Activated CD8-positive, alpha-beta memory T cell treated with anti-CD3 and anti-CD28 coated beads for 36 hours (primary cell): ENCODE data around the gene PPP3R1. TPM values are rescaled to one million over a fixed set of nuclear protein-coding genes. Genes with fewer than 3 reads are reported as not detected.
"Not testable (repeated sequence)": the region's sequence is repeated elsewhere in the genome, so short reads cannot be mapped to it uniquely, and the experiment has no call there.

ENCODE experiments used
- CTCF ChIA-PET: fragments of 350-600 bp; sonication (Branson Sonifier 250); formaldehyde crosslinking; loops from one replicate; lab custom pipeline; 2021; ENCODE audit warnings: antibody characterized with exemption; lab: Charles Lee
- POLR2A ChIA-PET: fragments of 350-600 bp; sonication (Branson Sonifier 250); formaldehyde crosslinking; loops from one replicate; lab custom pipeline; 2021; ENCODE audit warnings: antibody characterized with exemption; lab: Charles Lee
- total RNA-seq, 2 experiments: library from RNA; stranded (reverse); gene quantifications; one replicate each; pipeline ENCODE4 v1.2.3, GENCODE V29; 2021

The PPP3R1 gene
- total RNA-seq, 2 experiments from 2014 or later = 84.6 to 86.8 TPM

GRCh38 chr2:68175210-68175609 lies 77.1 kb downstream of the PPP3R1 start:
- POLR2A ChIA-PET, CTCF ChIA-PET: not testable (repeated sequence)

DNA sequence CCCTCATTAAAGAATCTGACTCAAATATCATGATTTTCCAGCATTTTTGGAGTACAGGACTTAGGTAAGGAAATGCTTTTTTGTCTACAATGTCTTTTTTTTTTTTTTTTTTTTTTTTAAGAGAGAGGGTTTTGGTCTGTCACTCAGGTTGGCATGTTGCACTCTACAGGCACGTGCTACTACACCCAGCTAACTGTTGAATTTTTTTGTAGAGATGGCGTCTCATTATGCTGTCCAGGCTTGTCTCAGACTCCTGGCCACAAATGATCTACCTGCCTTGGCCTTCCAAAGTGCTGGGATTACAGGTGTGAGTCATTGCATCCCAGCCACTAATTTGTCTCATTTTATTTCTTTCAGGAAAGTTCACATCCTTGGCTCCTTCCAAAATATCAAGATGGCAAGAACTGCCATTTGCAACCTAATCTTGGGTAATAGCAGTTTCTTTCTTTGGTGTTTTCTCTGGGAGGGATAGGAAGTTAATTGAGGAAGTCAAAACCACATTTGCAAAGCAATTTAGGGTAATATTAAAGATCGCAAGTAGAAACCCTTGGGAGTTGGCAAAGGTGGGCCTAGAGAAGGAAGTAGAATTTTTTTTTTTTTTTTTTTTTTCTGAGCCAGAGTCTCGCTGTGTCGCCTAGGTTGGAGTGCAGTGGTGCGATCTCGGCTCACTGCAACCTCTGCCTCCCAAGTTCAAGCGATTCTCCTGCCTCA lies 79.2 kb downstream of the PPP3R1 start:
- ChIA-PET CTCF (no interaction called here), POLR2A (interaction anchor here (0.6 kb wide), 1 partner anchor 12 kb away, joined by 3 read pairs; no protein-coding TSS in a partner anchor)

DNA sequence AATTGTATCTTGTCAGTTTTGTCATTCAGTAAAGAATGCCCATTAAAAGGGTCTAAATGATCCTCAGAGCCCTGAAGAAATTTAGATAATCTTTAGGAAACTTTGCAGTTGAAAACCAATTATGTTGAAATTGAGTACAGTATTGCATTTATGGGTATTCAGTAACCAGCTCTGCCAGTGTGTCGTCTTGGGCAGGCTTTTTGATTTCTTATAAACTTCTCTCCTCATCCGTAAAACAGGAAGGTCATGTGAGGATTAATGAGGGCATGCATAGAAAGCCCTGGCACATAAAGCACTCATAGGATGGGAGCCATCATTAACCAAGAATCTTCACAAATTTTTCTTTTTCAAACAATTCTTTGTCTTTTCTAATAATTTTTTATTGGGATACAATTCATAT lies 79.8 kb downstream of the PPP3R1 start:
- POLR2A ChIA-PET = no interaction called here
- CTCF ChIA-PET = no interaction called here

GRCh38 chr2:68171684-68172083 lies 80.6 kb downstream of the PPP3R1 start:
- ChIA-PET POLR2A (no interaction called here), CTCF (no interaction called here)

GRCh38 chr2:68171146-68171545 lies 81.2 kb downstream of the PPP3R1 start:
- POLR2A ChIA-PET = interaction anchor here (0.6 kb wide), 1 partner anchor 1691 kb away, joined by 6 read pairs; no protein-coding TSS in a partner anchor

DNA sequence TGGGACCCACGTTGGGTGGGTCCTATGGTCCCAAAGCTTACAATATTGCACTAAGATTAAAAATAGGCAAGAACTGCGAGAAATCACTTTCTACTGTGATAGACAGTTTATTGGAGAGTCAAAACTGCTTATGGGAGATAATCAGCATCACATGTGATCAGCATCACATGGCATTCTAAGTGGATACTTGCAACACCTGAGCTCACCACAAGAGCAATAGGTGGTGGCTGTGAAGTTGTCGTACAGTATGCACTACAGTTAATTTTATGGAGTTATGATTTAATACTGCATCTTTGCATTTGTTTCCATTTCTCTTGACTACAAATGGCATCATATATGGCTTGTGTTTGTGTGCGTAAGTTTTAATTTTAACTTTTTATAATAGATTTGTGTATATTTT lies 83.0 kb downstream of the PPP3R1 start:
- ChIA-PET POLR2A (interaction anchor here (1.3 kb wide), 1 partner anchor 84 kb away, joined by 6 read pairs; no protein-coding TSS in a partner anchor), CTCF (interaction anchor here (0.5 to 1.0 kb wide), 2 partner anchors 17 to 1900 kb away, joined by 3 to 4 read pairs; no protein-coding TSS in a partner anchor)

More at GRCh38 chr2:68171146-68171545, 81.2 kb downstream of the PPP3R1 start:
- CTCF ChIA-PET = no interaction called here

GRCh38 chr2:68167186-68167585 lies 85.1 kb downstream of the PPP3R1 start:
- CTCF ChIA-PET = no interaction called here
- POLR2A ChIA-PET = no interaction called here

- ChIA-PET POLR2A (no interaction called here), CTCF (no interaction called here)
Measured at GRCh38 chr2:68163641-68164040, 88.7 kb downstream of the PPP3R1 start.

GRCh38 chr2:68158134-68158447 lies 94.2 kb downstream of the PPP3R1 start:
- CTCF ChIA-PET = no interaction called here
- POLR2A ChIA-PET = interaction anchor here (0.7 to 1.7 kb wide), 2 partner anchors 94 to 208 kb away, joined by 3 to 6 read pairs; partner anchors contain the start of gene PPP3R1

DNA sequence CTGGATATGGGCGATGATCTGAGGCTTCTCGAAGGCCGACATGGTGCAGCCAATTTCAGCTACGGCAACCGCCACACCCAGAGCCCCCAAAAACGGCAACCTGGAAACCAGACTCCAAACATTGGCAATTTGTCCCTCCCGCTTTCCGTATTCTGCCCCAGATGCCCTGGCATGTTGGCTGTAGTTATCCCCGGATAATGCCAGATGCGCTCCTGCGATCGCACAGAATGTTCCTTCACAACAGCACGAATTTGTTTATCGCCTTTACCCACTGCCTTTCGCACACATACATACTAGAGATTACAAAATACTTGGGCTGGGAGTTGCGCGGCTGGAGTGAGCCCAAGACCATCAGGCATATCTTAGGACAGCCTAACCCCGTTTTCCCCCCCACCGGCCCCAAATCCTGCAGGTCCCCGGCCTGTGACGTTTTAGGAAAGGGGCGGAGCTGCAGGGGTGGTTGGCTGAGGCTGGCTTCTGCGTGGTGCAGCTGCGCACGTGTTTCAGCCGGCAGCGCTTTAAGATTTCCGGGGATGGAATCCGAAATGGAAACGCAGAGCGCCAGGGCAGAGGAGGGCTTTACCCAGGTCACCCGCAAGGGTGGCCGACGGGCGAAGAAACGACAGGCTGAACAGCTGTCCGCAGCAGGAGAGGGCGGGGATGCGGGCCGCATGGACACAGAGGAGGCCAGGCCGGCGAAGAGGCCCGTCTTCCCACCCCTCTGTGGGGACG lies 94.8 kb downstream of the PPP3R1 start, which contains the start of gene PNO1:
TSS of gene PNO1 (plus strand) at position 487 of the 732 bp plus-strand sequence. CDS start at position 534, 47 bp downstream.
- ChIA-PET POLR2A (interaction anchor here (0.7 to 1.7 kb wide), 2 partner anchors 95 to 208 kb away, joined by 3 to 6 read pairs; partner anchors contain the start of gene PPP3R1), CTCF (interaction anchor here (1.6 kb wide), 1 partner anchor 38 kb away, joined by 4 read pairs; no protein-coding TSS in a partner anchor)

DNA sequence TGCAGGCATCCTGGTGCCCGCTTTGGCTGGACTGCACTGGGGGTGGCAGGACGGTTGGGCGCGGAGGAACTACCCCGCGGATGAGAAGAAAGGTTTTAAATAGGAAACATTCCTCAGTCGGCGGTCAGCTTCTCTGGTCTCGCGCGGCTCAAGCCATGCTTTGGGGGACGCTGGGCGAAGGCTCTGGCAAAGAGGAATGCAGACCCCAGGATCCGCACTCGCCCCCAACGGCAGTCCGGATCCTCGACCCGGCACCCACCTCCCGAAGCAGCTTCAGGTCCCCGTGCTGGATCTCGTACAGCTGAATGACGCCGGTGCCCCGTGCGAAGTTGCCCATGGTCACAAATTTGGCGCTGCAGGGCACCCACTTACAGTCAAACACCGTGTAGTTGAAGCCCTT lies 95.3 kb downstream of the PPP3R1 start:
- CTCF ChIA-PET = interaction anchor here (0.5 to 1.6 kb wide), 2 partner anchors 39 to 84 kb away, joined by 4 to 5 read pairs; no protein-coding TSS in a partner anchor
- POLR2A ChIA-PET = interaction anchor here (1.7 kb wide), 1 partner anchor 95 kb away, joined by 6 read pairs; the partner anchor contains the start of gene PPP3R1

- POLR2A ChIA-PET = interaction anchor here (1.7 kb wide), 1 partner anchor 96 kb away, joined by 6 read pairs; the partner anchor contains the start of gene PPP3R1
- CTCF ChIA-PET = interaction anchor here (0.5 to 1.6 kb wide), 2 partner anchors 40 to 85 kb away, joined by 4 to 5 read pairs; no protein-coding TSS in a partner anchor
Measured at GRCh38 chr2:68156419-68156818, 95.9 kb downstream of the PPP3R1 start.

- ChIA-PET CTCF (interaction anchor here (1.6 kb wide), 1 partner anchor 40 kb away, joined by 4 read pairs; no protein-coding TSS in a partner anchor), POLR2A (no interaction called here)
Measured at GRCh38 chr2:68155618-68156017, 96.7 kb downstream of the PPP3R1 start.

DNA sequence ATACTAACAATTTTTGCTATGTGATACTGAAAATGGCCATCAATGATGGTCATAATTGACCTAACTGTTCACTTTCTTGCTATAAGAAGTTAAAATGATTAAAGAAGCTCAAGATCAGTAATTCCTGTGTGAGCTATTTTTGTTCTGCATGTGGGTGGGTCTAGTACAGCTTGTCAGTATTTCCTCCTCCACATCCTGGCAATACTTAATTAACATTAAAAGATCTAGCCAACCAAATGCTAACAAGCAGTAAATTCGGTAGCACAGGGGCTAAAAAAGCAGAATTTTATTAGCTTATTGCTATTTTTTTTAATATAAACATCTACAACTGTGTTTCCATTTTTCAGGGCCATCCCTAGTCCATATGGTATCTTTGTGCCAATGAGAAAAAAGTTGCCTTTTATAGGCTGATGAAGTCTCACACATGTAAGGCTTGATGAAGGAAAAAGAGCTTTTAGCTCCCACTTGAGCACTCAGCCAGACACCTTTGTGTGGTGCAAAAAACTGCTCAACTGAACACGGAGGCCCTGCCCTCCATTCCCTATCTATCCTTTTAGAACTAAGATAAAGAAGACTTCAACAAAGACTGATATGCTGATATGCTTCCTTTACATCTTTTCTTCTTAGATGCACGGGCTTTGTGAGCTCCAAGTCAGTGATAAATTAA lies 99.5 kb downstream of the PPP3R1 start:
- CTCF ChIA-PET = interaction anchor here (1.2 kb wide), 1 partner anchor 129 kb away, joined by 3 read pairs; no protein-coding TSS in a partner anchor

DNA sequence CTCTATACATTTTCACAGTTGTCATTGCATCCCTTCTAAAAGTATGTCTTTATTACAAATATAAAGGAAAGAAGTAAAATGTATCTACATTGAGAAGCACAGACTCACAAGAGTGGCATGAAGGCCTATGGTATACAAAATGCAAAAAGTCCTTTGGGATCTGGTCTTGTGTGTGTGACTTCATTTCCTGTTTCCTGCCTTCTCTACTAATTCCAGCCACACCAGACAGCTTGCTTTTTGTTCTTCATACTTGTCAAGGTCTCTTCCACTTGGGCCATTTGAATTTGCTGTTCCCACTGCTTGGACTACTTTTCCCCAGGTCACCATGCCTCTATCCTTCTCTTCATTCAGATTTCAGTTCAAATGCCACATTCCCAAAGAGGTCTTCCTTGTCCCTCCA lies 101.3 kb downstream of the PPP3R1 start:
- ChIA-PET CTCF (interaction anchor here (0.5 kb wide), 1 partner anchor 106 kb away, joined by 6 read pairs; no protein-coding TSS in a partner anchor), POLR2A (no interaction called here)

More for the DNA sequence above, 99.5 kb downstream of the PPP3R1 start:
- POLR2A ChIA-PET = no interaction called here

GRCh38 chr2:68141875-68142274 lies 110.5 kb downstream of the PPP3R1 start:
- ChIA-PET POLR2A (no interaction called here), CTCF (no interaction called here)

DNA sequence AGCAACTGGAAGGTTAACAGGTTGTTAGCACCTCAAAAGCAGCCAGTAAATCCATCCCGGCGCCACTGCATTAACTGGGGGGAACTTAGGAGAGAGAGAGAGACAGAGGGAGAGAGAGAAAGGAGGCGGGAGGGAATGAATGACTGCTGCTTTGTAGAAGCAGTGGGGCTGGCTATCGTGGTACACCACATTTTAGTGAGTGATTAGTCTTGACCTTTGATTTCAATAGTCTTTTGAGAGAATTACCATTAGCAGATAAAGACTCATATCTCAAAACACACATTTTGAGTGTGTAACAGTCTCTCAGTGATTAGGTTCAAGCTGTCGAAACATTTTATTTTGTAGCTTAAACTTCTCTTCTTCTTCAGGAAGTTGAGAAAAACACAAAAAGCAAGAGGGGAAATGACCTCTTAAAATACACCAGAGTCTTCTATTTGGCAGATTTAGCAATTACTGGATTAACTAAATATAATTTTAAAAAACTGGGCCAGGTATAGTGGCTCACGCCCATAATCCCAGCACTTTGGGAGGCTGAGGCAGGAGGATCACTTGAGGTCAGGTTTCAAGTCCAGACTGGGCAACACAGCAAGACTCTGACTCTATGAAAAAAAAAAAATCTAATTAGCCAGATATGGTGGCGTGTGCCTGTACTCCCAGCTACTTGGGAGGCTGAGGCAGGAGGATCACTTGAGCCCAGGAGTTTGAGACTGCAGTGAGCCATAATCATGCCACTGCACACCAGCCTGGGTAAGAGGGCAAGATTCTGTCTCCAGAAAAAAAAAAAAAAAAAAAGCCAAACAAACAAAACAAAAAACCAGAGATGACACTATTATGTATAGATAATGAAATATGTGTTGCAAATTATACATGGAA lies 116.6 kb downstream of the PPP3R1 start:
- ChIA-PET CTCF (interaction anchor here (1.3 kb wide), 1 partner anchor 26 kb away, joined by 3 read pairs; no protein-coding TSS in a partner anchor), POLR2A (no interaction called here)

DNA sequence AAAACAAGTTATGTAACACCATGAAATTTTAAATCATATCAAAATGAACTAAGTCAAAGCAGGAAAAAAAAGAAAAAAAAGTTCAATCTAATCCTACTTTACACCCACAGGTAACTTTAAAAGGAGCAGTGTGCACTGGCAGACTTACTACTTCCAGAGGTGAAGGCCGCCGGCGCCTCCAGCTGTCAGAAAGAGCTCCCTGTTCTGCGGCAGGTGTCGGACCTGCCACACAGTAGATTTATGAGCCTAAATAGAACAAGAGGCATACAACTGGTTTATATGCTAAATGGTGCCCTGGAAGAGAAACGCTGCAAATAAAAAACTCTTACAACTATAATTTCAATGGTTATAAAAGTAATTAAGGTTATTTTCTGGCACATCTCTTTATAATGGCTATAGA lies 117.8 kb downstream of the PPP3R1 start:
- CTCF ChIA-PET = no interaction called here

More for the DNA sequence above, 117.8 kb downstream of the PPP3R1 start:
- POLR2A ChIA-PET = no interaction called here
